A673 (cell line): ENCODE measurements around the gene TTI1.

Experiments used
- CTCF ChIP-seq: fragments of 300-800, 200-600 bp; sonication (generic); conservative IDR thresholded peaks from 2 replicates; pipeline ENCODE4 v1.5.1; 2017; ENCODE audit warnings: low read depth, mild to moderate bottlenecking, antibody characterized with exemption, low read length, moderate library complexity, mixed read lengths
- EZH2 ChIP-seq: fragments of 200-600 bp; sonication (generic); IDR thresholded peaks from 2 replicates; pipeline ENCODE4 v1.6.1; 2017; ENCODE audit warnings: borderline replicate concordance, low read depth, mild to moderate bottlenecking, mixed read lengths, antibody characterized with exemption, low read length; ENCODE audit not compliant: poor library complexity, severe bottlenecking

GRCh38 chr20:37937686-37938085, 95.6 kb downstream of the TTI1 start:
- no peak for TF ChIP-seq CTCF
- no peak for TF ChIP-seq EZH2
